HG03439 (cell line): Measurements from ENCODE around the gene PLCXD3.

Source experiments
- ATAC-seq: cut with Tn5 transposase; IDR thresholded peaks from one replicate; pipeline ENCODE4 v1.9.1; 2021; ENCODE audit warnings: mild to moderate bottlenecking, moderate library complexity; ENCODE audit not compliant: unreplicated experiment

PLCXD3 gene

GRCh38 chr5:41416336-41416735 lies 94.1 kb downstream of the PLCXD3 start:
- ATAC-seq = no peak

- ATAC-seq = no peak
These were observed 95.2 kb downstream of the PLCXD3 start for GRCh38 chr5:41415242-41415641.

GRCh38 chr5:41414598-41414997 lies 95.8 kb downstream of the PLCXD3 start:
- ATAC-seq = no peak

GRCh38 chr5:41413074-41413473 lies 97.3 kb downstream of the PLCXD3 start:
- ATAC-seq = no peak

GRCh38 chr5:41412496-41412895 lies 97.9 kb downstream of the PLCXD3 start:
- ATAC-seq = no peak

GRCh38 chr5:41410737-41411136 lies 99.7 kb downstream of the PLCXD3 start:
- no peak for ATAC-seq

- ATAC-seq = no peak
These were observed 100.1 kb downstream of the PLCXD3 start for GRCh38 chr5:41410307-41410706.

GRCh38 chr5:41408676-41409443 lies 101.5 kb downstream of the PLCXD3 start:
- no peak for ATAC-seq

GRCh38 chr5:41406936-41407335 lies 103.5 kb downstream of the PLCXD3 start:
- no peak for ATAC-seq

- no peak for ATAC-seq
These were observed 104.0 kb downstream of the PLCXD3 start for GRCh38 chr5:41406424-41406823.

- ATAC-seq = no peak
These were observed 105.6 kb downstream of the PLCXD3 start for GRCh38 chr5:41404757-41405156.

- no peak for ATAC-seq
These were observed 106.6 kb downstream of the PLCXD3 start for GRCh38 chr5:41403846-41404245.

GRCh38 chr5:41402845-41403244 lies 107.6 kb downstream of the PLCXD3 start:
- ATAC-seq = no peak

GRCh38 chr5:41399839-41400238 lies 110.6 kb downstream of the PLCXD3 start:
- no peak for ATAC-seq

GRCh38 chr5:41392016-41392415 lies 118.4 kb downstream of the PLCXD3 start:
- ATAC-seq = no peak

- ATAC-seq = no peak
These were observed 135.8 kb downstream of the PLCXD3 start for GRCh38 chr5:41374631-41375030.

- ATAC-seq = no peak
These were observed 137.2 kb downstream of the PLCXD3 start for GRCh38 chr5:41373230-41373629.

GRCh38 chr5:41371738-41372137 lies 138.7 kb downstream of the PLCXD3 start:
- no peak for ATAC-seq

- ATAC-seq = no peak
These were observed 139.9 kb downstream of the PLCXD3 start for GRCh38 chr5:41370482-41370881.

GRCh38 chr5:41369799-41370198 lies 140.6 kb downstream of the PLCXD3 start:
- ATAC-seq = no peak

GRCh38 chr5:41368158-41368557 lies 142.2 kb downstream of the PLCXD3 start:
- ATAC-seq = no peak

- ATAC-seq = no peak
These were observed 145.0 kb downstream of the PLCXD3 start for GRCh38 chr5:41365369-41365768.

GRCh38 chr5:41364346-41364745 lies 146.1 kb downstream of the PLCXD3 start:
- no peak for ATAC-seq
